GM12878 (cell line): ENCODE data around the gene ABHD8. TPM values are rescaled to one million over a fixed set of nuclear protein-coding genes. Genes with fewer than 3 reads are reported as not detected.

Experiments
- polyA plus RNA-seq, 11 experiments: library from polyadenylated mRNA; depleted of rRNA in 4 of 11; unstranded in 6 of 11; stranded (reverse) in 5 of 11; fragments of >200 nt; fragmentation: Nextera tagmentation in 4 of 11; fragmentation: Illumina TruSeq in 1 of 11; extraction: Ambion mirVana in 4 of 11; extraction: Trizol in 1 of 11; gene quantifications; 1 replicate in 1 of 11; 2 replicates in 10 of 11; pipeline versions ENCODE4 v1.2.1 to v1.2.3, GENCODE V29; 2011 to 2016; ENCODE audit warnings: inconsistent platforms in 2 of 11, missing spikeins in 2 of 11, low read depth in 1 of 11
- total RNA-seq, 4 experiments: library from RNA; depleted of rRNA in 3 of 4; stranded (reverse); fragments of >200 nt in 3 of 4; fragmentation: Illumina TruSeq in 1 of 4; extraction: Trizol in 1 of 4; gene quantifications; 2 replicates each; pipeline versions ENCODE4 v1.2.1 to v1.2.3, GENCODE V29; 2013 to 2021

Gene ABHD8
- total and polyA plus RNA-seq, 10 of the 15 experiments (the other 5 are each of a cell fraction or from before 2014, with no cell fraction given), result 0.03 to 12.5 (median 6.0) TPM

Other genes with a start within 250 kb of the ABHD8 start
Only the 7 nearest of the 20 such genes appear.
- 0.11 and 0.96 TPM in 2 replicates for gene USHBP1, start 38.7 kb downstream of the ABHD8 start, total RNA-seq (2014; rRNA removed)
- gene USHBP1, start 38.7 kb downstream of the ABHD8 start, total RNA-seq (2014; rRNA removed; fragmentation: Illumina TruSeq; extraction: Trizol), result 0.09 TPM in 1 of 2 replicates, not detected in the other
- 0.27 and 0.62 TPM in 2 replicates for gene USHBP1, start 38.7 kb downstream of the ABHD8 start, total RNA-seq (2021)
- gene USHBP1, start 38.7 kb downstream of the ABHD8 start, polyA plus RNA-seq (2011; rRNA removed), result 0.07 TPM in 1 of 2 replicates, not detected in the other
- not detected in 2 replicates for gene USHBP1, start 38.7 kb downstream of the ABHD8 start, polyA plus RNA-seq (2014; fragmentation: Illumina TruSeq; extraction: Trizol)
- under 1 TPM in 1 of 2 experiments, not detected in 1; 0.05 TPM for gene USHBP1, start 38.7 kb downstream of the ABHD8 start, polyA plus RNA-seq (2014; fragmentation: Nextera tagmentation; extraction: Ambion mirVana)
- gene USHBP1, start 38.7 kb downstream of the ABHD8 start, polyA plus RNA-seq (2014; rRNA removed), result 0.12 and 0.33 TPM in 2 replicates
- under 1 TPM; 0.33 to 0.44 TPM for gene USHBP1, start 38.7 kb downstream of the ABHD8 start, polyA plus RNA-seq (2016; fragmentation: Nextera tagmentation; extraction: Ambion mirVana)
- 104 and 108 TPM in 2 replicates for gene BABAM1, start 36.0 kb downstream of the ABHD8 start, total RNA-seq (2014; rRNA removed)
- gene BABAM1, start 36.0 kb downstream of the ABHD8 start, total RNA-seq (2014; rRNA removed; fragmentation: Illumina TruSeq; extraction: Trizol), result 74.7 and 81.9 TPM in 2 replicates
- gene BABAM1, start 36.0 kb downstream of the ABHD8 start, total RNA-seq (2021), result 102 and 103 TPM in 2 replicates
- gene BABAM1, start 36.0 kb downstream of the ABHD8 start, polyA plus RNA-seq (2011; rRNA removed), result 104 and 107 TPM in 2 replicates
- gene BABAM1, start 36.0 kb downstream of the ABHD8 start, polyA plus RNA-seq (2014; fragmentation: Illumina TruSeq; extraction: Trizol), result 47.7 and 86.7 TPM in 2 replicates
- 10 to 100 TPM; 11.9 to 37.4 TPM for gene BABAM1, start 36.0 kb downstream of the ABHD8 start, polyA plus RNA-seq (2014; fragmentation: Nextera tagmentation; extraction: Ambion mirVana)
- 129 and 142 TPM in 2 replicates for gene BABAM1, start 36.0 kb downstream of the ABHD8 start, polyA plus RNA-seq (2014; rRNA removed)
- gene BABAM1, start 36.0 kb downstream of the ABHD8 start, polyA plus RNA-seq (2016; fragmentation: Nextera tagmentation; extraction: Ambion mirVana), result 100 to 1,000 TPM; 153 to 154 TPM
- gene ANKLE1, start 21.5 kb downstream of the ABHD8 start, total RNA-seq (2014; rRNA removed), result 10.7 and 13.4 TPM in 2 replicates
- 4.6 and 5.5 TPM in 2 replicates for gene ANKLE1, start 21.5 kb downstream of the ABHD8 start, total RNA-seq (2014; rRNA removed; fragmentation: Illumina TruSeq; extraction: Trizol)
- 13.1 and 16.0 TPM in 2 replicates for gene ANKLE1, start 21.5 kb downstream of the ABHD8 start, total RNA-seq (2021)
- gene ANKLE1, start 21.5 kb downstream of the ABHD8 start, polyA plus RNA-seq (2011; rRNA removed), result 2.2 and 4.4 TPM in 2 replicates
- gene ANKLE1, start 21.5 kb downstream of the ABHD8 start, polyA plus RNA-seq (2014; fragmentation: Illumina TruSeq; extraction: Trizol), result 6.2 and 8.4 TPM in 2 replicates
- 1 to 10 TPM; 2.2 to 2.3 TPM for gene ANKLE1, start 21.5 kb downstream of the ABHD8 start, polyA plus RNA-seq (2014; fragmentation: Nextera tagmentation; extraction: Ambion mirVana)
- 17.9 and 20.8 TPM in 2 replicates for gene ANKLE1, start 21.5 kb downstream of the ABHD8 start, polyA plus RNA-seq (2014; rRNA removed)
- 10 to 100 TPM; 16.5 to 16.6 TPM for gene ANKLE1, start 21.5 kb downstream of the ABHD8 start, polyA plus RNA-seq (2016; fragmentation: Nextera tagmentation; extraction: Ambion mirVana)
- gene MRPL34, start 2.4 kb upstream of the ABHD8 start, total RNA-seq (2014; rRNA removed), result 118 and 126 TPM in 2 replicates
- 33.4 and 37.2 TPM in 2 replicates for gene MRPL34, start 2.4 kb upstream of the ABHD8 start, total RNA-seq (2014; rRNA removed; fragmentation: Illumina TruSeq; extraction: Trizol)
- 90.5 and 92.1 TPM in 2 replicates for gene MRPL34, start 2.4 kb upstream of the ABHD8 start, total RNA-seq (2021)
- 59.0 and 66.8 TPM in 2 replicates for gene MRPL34, start 2.4 kb upstream of the ABHD8 start, polyA plus RNA-seq (2011; rRNA removed)
- 28.1 and 41.6 TPM in 2 replicates for gene MRPL34, start 2.4 kb upstream of the ABHD8 start, polyA plus RNA-seq (2014; fragmentation: Illumina TruSeq; extraction: Trizol)
- 10 to 100 TPM in 1 of 2 experiments, 1 to 10 TPM in 1; 8.6 to 25.2 TPM for gene MRPL34, start 2.4 kb upstream of the ABHD8 start, polyA plus RNA-seq (2014; fragmentation: Nextera tagmentation; extraction: Ambion mirVana)
- gene MRPL34, start 2.4 kb upstream of the ABHD8 start, polyA plus RNA-seq (2014; rRNA removed), result 198 and 209 TPM in 2 replicates
- 100 to 1,000 TPM; 169 TPM for gene MRPL34, start 2.4 kb upstream of the ABHD8 start, polyA plus RNA-seq (2016; fragmentation: Nextera tagmentation; extraction: Ambion mirVana)
- gene DDA1, start 6.1 kb upstream of the ABHD8 start, total RNA-seq (2014; rRNA removed), result 33.3 and 36.0 TPM in 2 replicates
- 26.1 and 31.1 TPM in 2 replicates for gene DDA1, start 6.1 kb upstream of the ABHD8 start, total RNA-seq (2014; rRNA removed; fragmentation: Illumina TruSeq; extraction: Trizol)
- 42.8 and 53.5 TPM in 2 replicates for gene DDA1, start 6.1 kb upstream of the ABHD8 start, total RNA-seq (2021)
- gene DDA1, start 6.1 kb upstream of the ABHD8 start, polyA plus RNA-seq (2011; rRNA removed), result 23.6 and 33.4 TPM in 2 replicates
- 31.7 and 62.8 TPM in 2 replicates for gene DDA1, start 6.1 kb upstream of the ABHD8 start, polyA plus RNA-seq (2014; fragmentation: Illumina TruSeq; extraction: Trizol)
- 1 to 10 TPM in 1 of 2 experiments, under 1 TPM in 1; 0.76 to 2.8 TPM for gene DDA1, start 6.1 kb upstream of the ABHD8 start, polyA plus RNA-seq (2014; fragmentation: Nextera tagmentation; extraction: Ambion mirVana)
- 71.0 and 77.5 TPM in 2 replicates for gene DDA1, start 6.1 kb upstream of the ABHD8 start, polyA plus RNA-seq (2014; rRNA removed)
- 10 to 100 TPM; 61.5 to 63.8 TPM for gene DDA1, start 6.1 kb upstream of the ABHD8 start, polyA plus RNA-seq (2016; fragmentation: Nextera tagmentation; extraction: Ambion mirVana)
- 1.3 and 1.5 TPM in 2 replicates for gene ANO8, start 31.4 kb upstream of the ABHD8 start, total RNA-seq (2014; rRNA removed)
- 0.58 and 0.60 TPM in 2 replicates for gene ANO8, start 31.4 kb upstream of the ABHD8 start, total RNA-seq (2014; rRNA removed; fragmentation: Illumina TruSeq; extraction: Trizol)
- gene ANO8, start 31.4 kb upstream of the ABHD8 start, total RNA-seq (2021), result 5.1 and 6.7 TPM in 2 replicates
- gene ANO8, start 31.4 kb upstream of the ABHD8 start, polyA plus RNA-seq (2011; rRNA removed), result 0.45 and 0.81 TPM in 2 replicates
- gene ANO8, start 31.4 kb upstream of the ABHD8 start, polyA plus RNA-seq (2014; fragmentation: Illumina TruSeq; extraction: Trizol), result 0.38 and 1.1 TPM in 2 replicates
- gene ANO8, start 31.4 kb upstream of the ABHD8 start, polyA plus RNA-seq (2014; fragmentation: Nextera tagmentation; extraction: Ambion mirVana), result under 1 TPM; 0.04 to 0.05 TPM
- 4.3 and 5.1 TPM in 2 replicates for gene ANO8, start 31.4 kb upstream of the ABHD8 start, polyA plus RNA-seq (2014; rRNA removed)
- gene ANO8, start 31.4 kb upstream of the ABHD8 start, polyA plus RNA-seq (2016; fragmentation: Nextera tagmentation; extraction: Ambion mirVana), result 1 to 10 TPM; 1.0 to 1.1 TPM
- gene GTPBP3, start 34.1 kb upstream of the ABHD8 start, total RNA-seq (2014; rRNA removed), result 22.6 and 22.8 TPM in 2 replicates
- 6.4 and 7.1 TPM in 2 replicates for gene GTPBP3, start 34.1 kb upstream of the ABHD8 start, total RNA-seq (2014; rRNA removed; fragmentation: Illumina TruSeq; extraction: Trizol)
- gene GTPBP3, start 34.1 kb upstream of the ABHD8 start, total RNA-seq (2021), result 38.5 and 46.8 TPM in 2 replicates
- gene GTPBP3, start 34.1 kb upstream of the ABHD8 start, polyA plus RNA-seq (2011; rRNA removed), result 6.6 and 8.2 TPM in 2 replicates
- 6.1 and 8.1 TPM in 2 replicates for gene GTPBP3, start 34.1 kb upstream of the ABHD8 start, polyA plus RNA-seq (2014; fragmentation: Illumina TruSeq; extraction: Trizol)
- 1 to 10 TPM; 2.9 to 4.1 TPM for gene GTPBP3, start 34.1 kb upstream of the ABHD8 start, polyA plus RNA-seq (2014; fragmentation: Nextera tagmentation; extraction: Ambion mirVana)
- 42.7 and 57.2 TPM in 2 replicates for gene GTPBP3, start 34.1 kb upstream of the ABHD8 start, polyA plus RNA-seq (2014; rRNA removed)
- gene GTPBP3, start 34.1 kb upstream of the ABHD8 start, polyA plus RNA-seq (2016; fragmentation: Nextera tagmentation; extraction: Ambion mirVana), result 10 to 100 TPM; 26.3 to 28.8 TPM